Frontal cortex (tissue), 4 donors: ENCODE data around the gene ACAA1. TPM values are rescaled to one million over a fixed set of nuclear protein-coding genes. Genes with fewer than 3 reads are reported as not detected.
A peak's percentile ranks its signal among the peaks of the same experiment; 100 is the strongest.

ENCODE experiments used
- DNase-seq, 2 donors: peaks; one replicate each; pipeline ENCODE4 v3.0.0; 2012; ENCODE audit warnings: low spot score in 2 of 2
- FAIRE-seq: peaks from 2 replicates; lab custom pipeline; 2012; peaks lifted over from hg19 to GRCh38; lab: Jason Lieb, UNC
- total RNA-seq: library from RNA; depleted of rRNA; stranded (reverse); fragments of >200 nt; gene quantifications from one replicate; pipeline ENCODE4 v1.2.3, GENCODE V29; 2014
- donor health status: control.
- donor health status: control.
- donor health status: control.

ACAA1 gene
- total RNA-seq, 1 donor from 2014 or later, result 30.2 TPM

DNA sequence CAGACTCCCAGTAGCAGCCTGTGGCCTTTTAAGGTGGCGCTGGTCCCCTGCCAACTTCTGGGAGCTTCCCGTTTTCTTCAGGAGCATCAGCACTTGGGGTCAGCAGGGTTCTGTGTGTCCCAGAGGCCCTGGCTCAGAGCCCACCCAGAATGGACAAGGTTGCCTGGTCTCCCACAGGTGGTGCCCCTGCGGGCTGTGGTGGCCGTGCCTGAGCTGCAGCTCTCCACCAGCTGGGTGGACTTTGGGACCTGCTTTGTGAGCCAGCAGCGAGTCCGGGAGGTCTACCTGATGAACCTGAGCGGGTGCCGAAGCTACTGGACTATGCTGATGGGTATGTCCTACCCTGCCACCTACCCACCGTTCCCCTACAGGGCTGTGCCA lies 15.5 kb downstream of the ACAA1 start:
- DNase-seq (no peak), FAIRE-seq (no peak)

DNA sequence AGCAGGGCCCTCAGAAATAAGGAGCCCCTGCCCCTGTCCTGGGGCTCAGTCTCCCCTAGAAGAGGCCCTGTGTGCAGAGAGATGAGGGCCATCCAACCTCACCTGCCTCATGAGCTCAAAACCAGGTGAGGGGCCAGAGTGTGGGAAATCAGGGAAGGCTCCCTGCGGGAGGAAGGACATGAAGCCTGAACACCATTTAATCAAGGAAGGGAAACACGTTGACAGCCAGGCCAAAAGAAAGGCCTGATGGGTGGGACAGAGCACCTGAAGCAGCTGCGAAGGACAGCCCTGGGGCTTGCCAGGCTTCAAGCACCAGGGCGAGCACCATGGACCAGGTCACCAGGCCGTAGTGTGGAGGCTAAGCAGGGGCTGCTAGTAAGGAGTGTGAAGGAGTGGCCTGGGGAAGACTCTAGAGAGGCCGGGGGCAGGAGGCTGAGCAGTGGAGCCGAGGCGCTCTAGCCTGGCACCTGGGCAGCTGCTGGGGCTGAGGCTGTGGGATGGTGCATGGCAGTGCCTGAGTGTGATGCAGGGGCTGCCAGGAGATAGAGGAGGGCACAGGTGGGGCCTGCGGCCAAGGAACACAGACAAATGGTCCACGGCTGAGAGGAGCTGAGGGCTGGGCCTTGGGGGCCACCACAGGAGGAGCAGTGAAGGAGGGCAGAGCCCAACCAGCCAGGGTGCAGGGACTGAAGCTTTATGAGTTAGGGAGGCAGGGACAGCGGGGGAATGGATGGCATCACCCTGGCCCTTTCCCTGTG lies 16.1 kb downstream of the ACAA1 start:
- DNase-seq, result no peak
- no peak for FAIRE-seq

DNA sequence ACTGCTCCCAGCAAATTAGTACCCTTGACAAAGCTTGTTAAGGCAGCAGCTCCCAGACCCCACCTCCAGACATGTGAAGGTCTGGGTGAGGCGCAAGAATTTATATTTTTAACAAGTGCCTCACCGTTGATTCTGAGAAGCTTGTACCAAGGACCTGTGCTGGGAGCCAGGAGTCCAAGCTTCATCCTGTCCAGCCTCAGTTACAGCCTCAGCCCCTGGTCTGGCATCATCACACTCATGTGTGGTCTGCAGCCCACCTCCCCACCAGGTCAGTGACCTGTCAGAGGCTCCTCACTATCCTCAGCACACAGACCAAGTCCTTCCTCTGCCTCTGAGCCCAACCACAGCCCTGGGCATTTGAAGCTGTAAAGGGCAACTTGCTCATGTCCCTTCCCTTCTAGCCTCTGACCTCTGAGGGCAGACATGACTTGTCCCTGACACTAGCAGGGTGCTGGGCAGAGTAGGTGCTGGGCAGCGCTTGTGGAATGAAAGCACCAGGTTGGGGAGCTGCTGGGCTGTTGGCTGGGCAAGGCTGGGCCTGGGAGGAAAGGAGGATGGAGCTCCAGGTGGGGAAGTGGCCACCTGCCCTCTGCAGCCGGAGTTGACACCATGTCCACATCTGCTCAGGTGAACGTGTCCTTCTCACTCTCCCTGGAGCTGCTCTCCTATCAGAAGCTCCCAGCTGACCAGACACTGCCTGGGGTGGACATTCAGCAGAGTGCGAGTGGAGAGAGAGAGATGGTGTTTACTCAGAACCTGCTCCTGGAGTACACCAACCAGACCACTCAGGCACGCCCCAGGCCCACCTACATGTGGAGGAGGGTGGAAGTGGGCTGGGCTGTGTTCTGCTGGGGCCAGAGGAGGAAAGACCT lies 16.9 kb downstream of the ACAA1 start:
- FAIRE-seq (no peak), DNase-seq (no peak)

DNA sequence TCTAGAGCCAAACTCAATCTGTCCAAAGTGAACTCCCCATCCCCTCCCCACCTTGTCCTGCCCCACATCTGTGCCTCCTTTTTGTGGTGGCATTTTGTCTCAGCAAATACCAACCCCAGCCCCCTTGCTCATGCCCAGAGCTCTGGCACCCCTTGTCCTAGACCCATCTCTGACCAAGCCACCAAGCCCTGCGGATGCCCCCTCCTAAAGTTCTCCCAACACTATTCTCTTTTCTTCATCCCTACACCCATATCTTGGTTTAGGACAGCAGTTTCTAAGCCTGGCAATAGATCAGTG lies 17.7 kb downstream of the ACAA1 start:
- FAIRE-seq (no peak), DNase-seq (no peak)

DNA sequence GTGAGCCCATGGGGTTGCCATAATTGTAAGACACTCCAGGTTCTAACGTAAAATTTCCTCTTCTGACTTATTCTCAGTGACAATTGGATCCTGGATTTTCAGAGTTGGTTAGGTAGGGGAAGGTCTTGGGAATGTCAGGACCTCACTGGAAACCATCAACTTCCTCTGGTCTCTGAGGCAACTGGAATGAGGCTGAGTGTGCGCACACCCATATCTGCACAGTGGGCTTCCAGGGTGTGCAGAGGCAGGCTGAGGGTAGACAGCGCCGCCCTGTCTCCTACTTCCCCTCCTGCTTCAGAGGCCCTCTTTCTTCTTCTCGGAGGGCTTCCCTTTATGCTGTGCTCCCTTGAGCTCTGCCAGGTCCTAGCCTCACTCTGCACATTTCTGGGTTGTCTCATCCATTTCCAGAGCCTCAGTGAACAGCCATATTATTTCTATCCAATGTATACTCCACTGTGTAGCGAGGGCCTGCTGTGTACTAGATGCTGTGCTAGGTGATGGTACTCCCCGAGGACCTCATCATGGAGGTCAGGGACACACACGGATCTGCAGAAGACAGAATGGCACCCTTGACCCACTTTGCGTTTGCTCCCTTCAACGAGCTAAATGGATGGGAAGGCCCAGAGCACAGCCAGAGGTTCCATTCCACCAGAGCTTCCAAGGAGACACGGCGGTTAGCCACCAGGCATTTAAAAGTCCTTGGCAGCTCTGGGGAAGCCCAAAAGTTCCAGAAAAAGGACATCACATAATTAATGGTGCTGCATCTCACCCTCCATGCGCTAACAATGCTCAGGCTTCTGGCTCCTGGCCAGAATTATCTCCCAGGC lies 18.3 kb downstream of the ACAA1 start:
- no peak for DNase-seq
- no peak for FAIRE-seq

DNA sequence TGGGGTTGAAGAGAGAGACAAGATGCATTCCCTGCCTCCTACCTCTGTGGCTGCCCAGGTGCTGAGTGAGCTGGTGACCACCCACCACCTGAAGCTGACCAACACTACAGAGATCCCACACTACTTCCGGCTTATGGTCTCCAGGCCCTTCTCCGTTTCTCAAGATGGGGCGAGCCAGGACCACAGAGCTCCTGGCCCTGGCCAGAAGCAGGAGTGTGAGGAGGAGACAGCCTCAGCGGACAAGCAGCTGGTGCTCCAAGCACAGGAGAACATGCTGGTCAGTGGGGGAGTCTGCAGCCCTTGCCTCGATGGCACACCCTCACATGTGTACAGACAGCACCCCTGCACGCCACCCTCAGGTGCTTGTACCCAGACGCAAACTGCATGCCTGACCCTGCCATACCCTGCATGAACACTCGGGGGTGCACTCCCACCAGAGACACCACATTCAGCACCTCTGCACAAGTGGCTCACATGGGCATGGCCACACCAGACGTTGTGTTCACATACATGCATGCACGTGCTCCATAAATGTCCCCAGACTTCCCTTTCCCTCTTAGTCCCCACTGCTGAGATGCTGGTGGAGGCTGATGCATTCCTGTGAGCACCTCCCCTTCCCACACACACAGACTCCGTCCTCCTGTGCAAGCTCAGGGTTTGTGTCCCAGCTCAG lies 19.0 kb downstream of the ACAA1 start:
- FAIRE-seq (no peak), DNase-seq (peak in 1 of 2 donors; percentile 58)

DNA sequence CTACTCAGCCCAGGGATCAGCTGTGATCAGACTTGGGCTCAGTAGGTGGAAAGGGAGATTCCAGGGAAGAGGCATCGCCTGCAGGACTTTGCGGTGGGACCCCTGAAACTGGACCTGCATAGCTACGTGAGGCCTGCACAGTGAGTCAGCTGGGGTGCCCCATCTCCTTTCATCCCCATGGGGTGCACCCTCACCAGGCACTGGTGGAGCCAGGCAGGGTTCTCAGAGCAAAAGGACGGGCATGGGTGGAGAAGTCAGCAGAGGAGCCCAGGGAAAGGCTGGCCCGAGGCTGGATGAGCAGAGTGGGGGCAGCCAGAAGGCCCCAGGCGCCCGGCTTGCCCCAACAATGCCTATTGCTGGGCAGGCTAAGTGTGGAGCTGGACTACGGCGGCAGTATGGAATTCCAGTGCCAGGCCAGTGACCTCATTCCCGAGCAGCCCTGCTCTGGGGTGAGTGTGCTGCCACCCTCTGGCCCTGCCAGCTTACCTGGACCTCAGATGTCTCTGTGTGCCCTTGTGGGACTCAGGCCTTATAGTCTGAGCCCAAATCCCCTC lies 19.7 kb downstream of the ACAA1 start:
- DNase-seq, result no peak
- no peak for FAIRE-seq

DNA sequence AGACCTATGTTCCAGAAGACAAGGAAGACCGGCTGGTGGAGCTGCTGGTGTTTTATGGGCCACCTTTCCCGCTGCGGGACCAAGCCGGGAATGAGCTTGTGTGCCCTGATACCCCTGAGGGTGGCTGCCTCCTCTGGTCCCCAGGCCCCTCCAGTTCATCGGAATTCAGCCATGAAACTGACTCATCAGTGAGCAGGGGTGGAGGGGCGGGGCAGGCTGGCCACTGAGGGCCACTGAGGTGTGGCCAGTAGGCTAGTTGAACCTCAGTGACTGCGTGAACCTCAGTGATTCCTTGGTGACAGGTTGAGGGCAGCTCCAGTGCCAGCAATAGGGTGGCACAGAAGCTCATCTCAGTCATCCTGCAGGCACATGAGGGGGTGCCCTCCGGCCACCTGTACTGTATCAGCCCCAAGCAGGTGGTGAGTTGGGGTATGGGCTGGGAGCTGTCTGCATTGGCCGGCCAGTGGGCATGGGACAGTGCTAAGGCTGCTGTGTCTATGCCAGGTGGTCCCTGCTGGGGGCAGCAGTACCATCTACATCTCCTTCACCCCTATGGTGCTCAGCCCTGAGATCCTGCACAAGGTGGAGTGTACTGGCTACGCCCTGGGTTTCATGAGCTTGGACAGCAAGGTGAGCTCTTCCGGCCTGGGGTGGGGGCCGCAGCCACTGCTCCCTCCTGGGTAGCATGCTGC lies 20.3 kb downstream of the ACAA1 start:
- DNase-seq (no peak), FAIRE-seq (no peak)

DNA sequence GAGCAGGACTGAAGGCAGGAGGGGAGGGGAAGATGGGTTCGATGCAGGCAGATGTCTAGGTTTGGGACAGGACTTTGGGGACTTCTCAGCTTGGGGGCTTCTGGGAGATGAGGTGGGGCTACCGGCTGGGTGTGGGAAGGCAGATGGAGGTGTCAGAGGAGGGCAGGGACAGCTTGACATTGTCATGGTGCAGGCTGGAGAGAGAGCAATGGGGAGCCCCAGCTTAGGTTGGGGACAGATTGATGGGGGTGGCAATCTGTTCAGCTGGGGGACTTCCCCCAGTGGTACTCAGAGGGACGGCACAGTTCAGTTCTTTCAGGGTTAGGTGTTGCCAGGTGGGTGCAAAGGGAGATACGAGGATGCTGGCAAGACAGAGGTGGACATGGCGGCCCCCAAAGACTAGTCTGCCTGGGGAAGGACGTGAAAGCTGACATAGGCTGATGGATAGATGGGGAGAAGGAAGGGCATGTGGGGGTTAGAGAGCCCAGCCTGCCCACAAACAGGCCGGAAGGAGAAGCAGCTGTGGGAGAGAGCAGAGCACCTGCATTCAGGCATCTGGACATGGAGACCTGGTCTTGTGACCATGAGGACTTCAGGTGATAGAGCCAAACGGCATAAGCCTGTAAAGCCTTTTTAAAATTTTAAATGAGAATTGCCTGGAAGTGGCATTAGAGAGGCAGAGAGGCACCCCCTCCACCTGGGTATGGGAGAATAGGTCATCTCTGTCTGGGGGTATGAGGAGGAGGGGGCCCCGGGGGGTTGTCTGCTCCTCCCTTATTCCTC lies 21.1 kb downstream of the ACAA1 start:
- DNase-seq (no peak), FAIRE-seq (no peak)

DNA sequence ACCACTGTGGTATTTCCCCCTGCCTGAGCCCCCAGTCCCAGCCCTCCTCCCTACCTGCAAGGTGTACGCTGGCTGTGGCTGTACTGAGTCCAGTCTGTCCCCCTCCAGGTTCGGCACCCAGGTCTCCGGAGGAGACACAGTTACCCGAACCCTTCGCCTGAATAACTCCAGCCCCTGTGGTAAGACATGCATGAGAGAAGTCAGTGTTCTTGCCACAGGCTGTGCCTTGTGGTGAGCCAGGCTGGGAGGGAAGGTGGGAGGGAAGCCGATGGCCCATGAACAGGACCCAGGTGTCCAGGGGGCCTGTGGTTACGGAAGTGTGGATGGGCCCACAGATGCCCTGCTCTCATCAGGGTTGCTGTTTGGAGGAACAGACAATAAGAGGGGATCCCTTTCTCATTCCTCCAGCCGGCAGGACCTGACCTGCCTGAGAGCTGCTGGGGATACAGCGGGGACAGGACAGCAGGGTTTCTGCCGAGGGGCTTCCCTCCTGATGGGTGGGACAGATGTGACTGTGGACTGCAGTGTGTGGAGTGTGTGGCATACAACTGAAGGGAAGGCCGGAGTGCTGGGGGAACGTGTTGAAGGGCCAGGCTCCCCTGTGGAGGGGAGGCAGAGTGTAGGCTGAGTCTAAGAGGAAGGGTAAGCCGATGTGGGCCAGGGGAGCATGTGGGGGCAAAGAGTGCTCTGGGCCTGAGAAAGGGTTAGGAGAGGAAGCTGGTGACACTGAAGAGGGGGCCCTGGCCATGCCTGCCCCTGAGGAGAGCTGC lies 21.9 kb downstream of the ACAA1 start:
- DNase-seq, result no peak
- FAIRE-seq, result no peak

DNA sequence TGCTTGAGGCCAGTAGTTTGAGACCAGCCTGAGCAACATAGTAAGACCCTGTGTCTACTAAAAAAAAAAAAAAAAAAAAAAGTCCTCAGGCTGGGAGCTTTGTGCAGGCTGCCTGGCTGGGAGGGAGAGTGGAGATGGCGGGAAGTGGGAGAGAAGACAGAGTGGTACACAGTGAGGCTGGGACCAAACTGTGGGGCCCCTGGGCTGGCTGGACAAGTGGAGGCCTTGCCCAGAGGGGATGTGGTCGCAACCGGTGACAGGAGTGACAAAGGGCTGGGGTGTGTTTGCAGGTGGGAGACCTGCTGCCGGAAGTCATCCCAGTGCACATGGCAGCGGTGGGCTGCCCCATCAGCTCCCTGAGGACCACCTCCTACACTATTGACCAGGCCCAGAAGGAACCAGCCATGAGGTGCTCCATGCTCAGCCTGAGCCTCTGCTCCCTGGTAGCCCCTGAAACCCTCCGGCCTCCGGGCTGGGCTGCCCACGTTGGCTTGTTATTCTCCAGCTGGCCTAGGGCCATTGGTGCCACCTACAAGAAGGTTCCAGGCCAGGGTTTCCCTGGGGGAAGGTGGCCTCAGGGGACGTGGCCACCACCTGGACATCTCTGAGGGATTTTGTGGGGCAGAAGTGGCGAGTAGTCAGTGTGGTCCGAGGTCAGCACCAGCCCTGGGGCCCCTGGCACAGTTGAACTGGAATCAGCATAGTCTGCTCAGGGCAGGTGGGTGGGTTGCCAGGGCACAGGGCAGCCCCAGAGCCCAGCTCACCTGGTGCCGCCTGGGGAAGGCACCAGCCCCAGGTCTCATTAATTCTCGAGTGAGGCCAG lies 22.7 kb downstream of the ACAA1 start:
- FAIRE-seq (no peak), DNase-seq (no peak)

DNA sequence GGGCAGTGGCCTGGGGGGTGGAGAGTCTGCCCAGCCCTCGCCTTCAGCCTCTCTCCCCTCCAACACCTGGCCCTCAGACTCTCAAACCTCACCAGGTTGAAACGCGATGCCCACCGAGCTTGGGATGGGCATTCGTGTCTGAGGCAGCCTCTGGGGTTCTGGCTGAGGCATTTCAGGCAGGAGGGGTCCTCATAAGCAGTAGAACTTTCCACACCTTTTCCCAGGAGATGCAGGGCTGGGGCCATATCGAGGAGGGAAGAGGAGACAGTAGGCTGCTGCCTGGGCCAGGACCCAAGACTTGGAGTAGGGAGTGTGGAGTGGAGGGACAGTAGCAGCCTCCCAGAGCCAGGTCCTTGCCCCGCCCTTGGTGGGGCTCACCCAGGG lies 24.6 kb downstream of the ACAA1 start:
- no peak for FAIRE-seq
- DNase-seq, result no peak

DNA sequence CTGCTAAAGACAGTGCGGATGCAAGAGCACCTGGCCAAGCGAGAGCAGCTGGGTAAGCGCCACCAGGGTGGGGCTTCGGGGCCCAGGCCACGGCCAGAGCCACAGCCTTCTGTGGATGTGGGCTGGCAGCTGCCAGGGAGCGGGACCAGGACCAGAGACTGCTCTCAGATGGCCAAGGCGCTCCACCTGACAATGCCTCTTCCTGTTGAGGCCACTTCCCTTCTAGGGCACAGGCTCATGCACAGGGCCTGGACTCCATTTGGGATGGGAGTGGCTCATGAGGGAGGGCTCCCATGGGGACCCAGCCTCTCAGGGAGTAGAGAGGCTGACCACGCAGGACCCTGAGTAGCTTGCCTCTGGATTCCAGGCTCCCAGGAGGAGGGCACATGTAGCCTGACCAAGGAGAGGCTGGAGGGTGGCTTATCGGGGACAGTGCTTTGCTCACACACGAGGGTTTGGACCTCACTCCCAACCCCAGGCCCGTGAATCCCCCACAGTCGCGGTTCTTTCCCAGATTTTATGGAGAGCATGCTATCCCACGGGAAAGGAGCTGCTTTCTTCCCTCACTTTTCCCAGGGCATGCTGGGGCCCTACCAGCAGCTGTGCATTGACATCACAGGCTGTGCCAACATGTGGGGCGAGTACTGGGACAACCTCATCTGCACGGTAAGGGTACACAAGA lies 25.1 kb downstream of the ACAA1 start:
- FAIRE-seq (no peak), DNase-seq (no peak)

DNA sequence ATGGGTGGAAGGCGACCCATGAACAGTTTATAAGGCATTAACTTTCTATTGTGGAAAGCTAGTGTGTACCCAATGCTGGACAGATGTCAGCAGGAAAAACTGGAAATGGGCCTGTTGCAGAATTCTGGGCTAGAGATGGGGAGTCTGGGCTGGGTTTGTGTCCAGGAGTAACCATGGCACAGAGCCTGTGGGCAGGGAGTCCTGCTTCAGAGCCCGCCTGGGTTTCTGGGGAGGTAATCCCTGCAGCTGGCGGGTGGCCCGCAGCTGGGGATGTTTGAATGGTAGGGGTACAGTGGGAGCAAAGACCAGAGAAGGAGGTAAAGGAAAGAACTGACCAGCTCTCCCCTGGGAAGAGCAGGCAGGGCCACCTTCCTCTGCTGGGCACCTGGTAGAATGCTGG lies 25.7 kb downstream of the ACAA1 start:
- FAIRE-seq (no peak), DNase-seq (no peak)

DNA sequence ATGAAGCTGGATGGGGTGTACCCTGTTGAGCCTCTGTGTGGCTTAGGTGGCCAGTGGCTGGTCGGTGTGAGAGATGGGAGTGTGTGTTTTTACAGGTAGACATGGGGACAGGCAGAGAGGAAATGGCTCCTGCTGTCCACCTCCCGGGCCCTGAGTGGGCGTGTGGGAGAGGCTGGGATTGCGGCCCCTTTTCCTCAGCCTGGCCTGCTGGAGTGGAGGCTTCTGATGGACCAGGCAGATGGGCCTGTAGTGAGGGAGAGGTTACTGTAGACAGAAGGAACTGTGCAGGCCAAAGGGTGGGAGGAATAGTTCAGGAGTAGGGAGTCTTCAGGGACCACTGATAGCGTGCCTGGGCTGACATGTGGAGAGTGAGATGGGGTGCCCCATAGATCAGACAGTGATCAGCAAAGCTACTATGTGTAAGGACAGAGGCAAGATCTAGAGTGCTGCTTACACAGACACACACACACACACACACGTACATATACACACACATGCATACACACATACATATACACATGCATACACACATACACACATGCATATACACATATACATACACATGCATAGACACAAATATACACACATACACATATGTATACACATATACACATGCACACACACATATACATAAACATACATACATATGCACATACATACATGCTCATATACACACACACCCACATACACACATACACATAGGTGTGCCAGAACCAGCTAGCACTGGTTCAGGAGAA lies 26.4 kb downstream of the ACAA1 start:
- FAIRE-seq (no peak), DNase-seq (no peak)
